ENCODE results near the gene MYRIP.

The MYRIP gene

GRCh38 chr3:40200692-40201316, 391.4 kb downstream of the MYRIP start:
- Histone ChIP-seq H3K9me2 (replicated peaks; ENCODE audit: control insufficient read depth, low read length) (no peaks in the 10 kb centered on the region), H3K36me3 (ENCODE audit: control insufficient read depth, low read length) (no peaks in the 10 kb centered on the region), H3K79me2 (ENCODE audit: control insufficient read depth, low read length) (no peaks in the 10 kb centered on the region), H3K27me3 (ENCODE audit: control insufficient read depth, low read length) (peaks cover 12% of the 10 kb centered on the region), H3K27ac (ENCODE audit: low read depth, low read length) (no peak overlapping the region), H3K4me3 (ENCODE audit: low read length) (no peak overlapping the region), H4K20me1 (ENCODE audit: control insufficient read depth, insufficient read depth, low read depth, low read length) (no peaks in the 10 kb centered on the region), H3K9me3 (ENCODE audit: control insufficient read depth, insufficient read depth, low read length) (no peaks in the 10 kb centered on the region), H3K4me2 (ENCODE audit: low read length) (no peak overlapping the region), H3F3A (ENCODE audit: control insufficient read depth, insufficient read depth) (no peaks in the 10 kb centered on the region), H3K4me1 (ENCODE audit: control insufficient read depth, low read length) (no peaks in the 10 kb centered on the region)
- TF ChIP-seq CTCF (IDR thresholded peaks at IDR 0.05; ENCODE audit: low read depth, low read length, poor library complexity, severe bottlenecking) = no peak
- TF ChIP-seq EZH2phosphoT487 (IDR thresholded peaks at IDR 0.05; ENCODE audit: borderline replicate concordance, low read length) = no peak

- TF ChIP-seq CTCF (IDR thresholded peaks at IDR 0.05; ENCODE audit: low read depth, low read length, poor library complexity, severe bottlenecking) = no peak
- H3F3A ChIP-seq (ENCODE audit: control insufficient read depth, insufficient read depth) = no peaks in the 10 kb centered on the region
- peaks cover 11% of the 10 kb centered on the region for H3K27me3 ChIP-seq (ENCODE audit: control insufficient read depth, low read length)
- H4K20me1 ChIP-seq (ENCODE audit: control insufficient read depth, insufficient read depth, low read depth, low read length) = no peaks in the 10 kb centered on the region
- no peaks in the 10 kb centered on the region for H3K9me3 ChIP-seq (ENCODE audit: control insufficient read depth, insufficient read depth, low read length)
- H3K27ac ChIP-seq (ENCODE audit: low read depth, low read length) = no peak overlapping the region
- H3K4me3 ChIP-seq (ENCODE audit: low read length) = no peak overlapping the region
- H3K36me3 ChIP-seq (ENCODE audit: control insufficient read depth, low read length) = no peaks in the 10 kb centered on the region
- H3K9me2 ChIP-seq (replicated peaks; ENCODE audit: control insufficient read depth, low read length) = no peaks in the 10 kb centered on the region
- no peak overlapping the region for H3K4me2 ChIP-seq (ENCODE audit: low read length)
- H3K4me1 ChIP-seq (ENCODE audit: control insufficient read depth, low read length) = no peaks in the 10 kb centered on the region
- H3K79me2 ChIP-seq (ENCODE audit: control insufficient read depth, low read length) = no peaks in the 10 kb centered on the region
These were observed 392.4 kb downstream of the MYRIP start for GRCh38 chr3:40201770-40202169.

- TF ChIP-seq CTCF (IDR thresholded peaks at IDR 0.05; ENCODE audit: low read depth, low read length, poor library complexity, severe bottlenecking) (no peak), EZH2phosphoT487 (IDR thresholded peaks at IDR 0.05; ENCODE audit: borderline replicate concordance, low read length) (no peak)
- Histone ChIP-seq H3K79me2 (ENCODE audit: control insufficient read depth, low read length) (no peaks in the 10 kb centered on the region), H3K4me1 (ENCODE audit: control insufficient read depth, low read length) (no peaks in the 10 kb centered on the region), H3K36me3 (ENCODE audit: control insufficient read depth, low read length) (no peaks in the 10 kb centered on the region), H3F3A (ENCODE audit: control insufficient read depth, insufficient read depth) (no peaks in the 10 kb centered on the region), H3K9me2 (replicated peaks; ENCODE audit: control insufficient read depth, low read length) (no peaks in the 10 kb centered on the region), H3K4me3 (ENCODE audit: low read length) (no peak overlapping the region), H3K9me3 (ENCODE audit: control insufficient read depth, insufficient read depth, low read length) (no peaks in the 10 kb centered on the region), H3K27me3 (ENCODE audit: control insufficient read depth, low read length) (peaks cover 3% of the 10 kb centered on the region; the same call in 1 of the 2 replicates), H3K4me2 (ENCODE audit: low read length) (no peak overlapping the region), H3K27ac (ENCODE audit: low read depth, low read length) (no peak overlapping the region), H4K20me1 (ENCODE audit: control insufficient read depth, insufficient read depth, low read depth, low read length) (no peaks in the 10 kb centered on the region)
These were observed 397.1 kb downstream of the MYRIP start for GRCh38 chr3:40206522-40206921.

All from DOHH2 (cell line).